Measurements from ENCODE around the gene MBLAC1. TPM values are rescaled to one million over a fixed set of nuclear protein-coding genes. Genes with fewer than 3 reads are reported as not detected.

The MBLAC1 gene
- total and polyA plus RNA-seq, 10 of the 15 experiments (the other 5 are each of a cell fraction or from before 2014, with no cell fraction given): 0.24 to 3.2 (median 1.8) TPM; not detected in 1

- TF ChIP-seq ESRRA (IDR thresholded peaks at IDR 0.05; ENCODE audit: low read length) (no peak), SIN3A (IDR thresholded peaks at IDR 0.05; ENCODE audit: low read depth, low read length) (0 out of 2 replicates have a peak, but pooled peaks have one; percentile 23), PAX5 (IDR thresholded peaks at IDR 0.05; ENCODE audit: borderline replicate concordance, low read depth, low read length) (no peak), CHD1 (IDR thresholded peaks at IDR 0.05; ENCODE audit: low read depth, low read length) (peak; percentile 98), BCL3 (IDR thresholded peaks at IDR 0.05; ENCODE audit: borderline replicate concordance, insufficient read depth, low read depth, low read length, poor library complexity, severe bottlenecking) (no peak), BCLAF1 (IDR thresholded peaks at IDR 0.05) (peak; percentile 87), MTA3 (IDR thresholded peaks at IDR 0.05; ENCODE audit: borderline replicate concordance, low read length) (no peak), ZBTB4 (CRISPR knock-in tag; IDR thresholded peaks at IDR 0.05) (no peak), NR2C1 (IDR thresholded peaks at IDR 0.05) (no peak), MXI1 (IDR thresholded peaks at IDR 0.05; ENCODE audit: low read depth, low read length) (0 out of 2 replicates have a peak, but pooled peaks have one; percentile 25), SIX5 (IDR thresholded peaks at IDR 0.05; ENCODE audit: low read depth, low read length, severe bottlenecking) (peak; percentile 54), ZBTB33 (IDR thresholded peaks at IDR 0.05) (no peak), NKRF (conservative IDR thresholded peaks at IDR 0.05) (peak; percentile 52; the same call in 1 of the 2 replicates)
- TF ChIP-seq, protein P1, sequence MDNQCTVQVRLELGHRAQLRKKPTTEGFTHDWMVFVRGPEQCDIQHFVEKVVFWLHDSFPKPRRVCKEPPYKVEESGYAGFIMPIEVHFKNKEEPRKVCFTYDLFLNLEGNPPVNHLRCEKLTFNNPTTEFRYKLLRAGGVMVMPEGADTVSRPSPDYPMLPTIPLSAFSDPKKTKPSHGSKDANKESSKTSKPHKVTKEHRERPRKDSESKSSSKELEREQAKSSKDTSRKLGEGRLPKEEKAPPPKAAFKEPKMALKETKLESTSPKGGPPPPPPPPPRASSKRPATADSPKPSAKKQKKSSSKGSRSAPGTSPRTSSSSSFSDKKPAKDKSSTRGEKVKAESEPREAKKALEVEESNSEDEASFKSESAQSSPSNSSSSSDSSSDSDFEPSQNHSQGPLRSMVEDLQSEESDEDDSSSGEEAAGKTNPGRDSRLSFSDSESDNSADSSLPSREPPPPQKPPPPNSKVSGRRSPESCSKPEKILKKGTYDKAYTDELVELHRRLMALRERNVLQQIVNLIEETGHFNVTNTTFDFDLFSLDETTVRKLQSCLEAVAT (IDR thresholded peaks at IDR 0.05): peak; percentile 84
These were observed at the start of gene MBLAC1 (continued) for GRCh38 chr7:100126931-100127865.

All from GM12878 (cell line).